HL-60 (cell line): ENCODE measurements around the gene APBA2.

Experiments used
- DNase-seq, 2 experiments: peaks; one replicate each; pipeline ENCODE4 v3.0.0-alpha.2; 2010 to 2020; ENCODE audit warnings: low read depth in 1 of 2, low spot score in 1 of 2
- H3K27ac ChIP-seq: fragments of 250-450 bp; sonication (Bioruptor Pico); replicated peaks from 2 replicates; pipeline ENCODE4 v1.5.1; 2020; ENCODE audit warnings: mild to moderate bottlenecking, moderate library complexity
- H3K27me3 ChIP-seq: fragments of 250-450 bp; sonication (Bioruptor Pico); 2 replicates; pipeline ENCODE4 v1.5.1; 2021; ENCODE audit warnings: mild to moderate bottlenecking, moderate library complexity; ENCODE audit not compliant: insufficient read depth, poor library complexity, severe bottlenecking
- H3K4me3 ChIP-seq: replicated peaks from 2 replicates; pipeline ENCODE4 v1.5.1; 2011; ENCODE audit warnings: mild to moderate bottlenecking, control low read depth, low read length; ENCODE audit not compliant: insufficient read depth
- CTCF ChIP-seq: IDR thresholded peaks from one replicate; pipeline ENCODE4 v1.5.1; 2011; ENCODE audit warnings: low read length, control low read depth, inconsistent platforms; ENCODE audit not compliant: insufficient read depth
- GABPA ChIP-seq: IDR thresholded peaks from 2 replicates; pipeline ENCODE4 v1.6.1; 2012; ENCODE audit warnings: low read depth
- POLR2AphosphoS5 ChIP-seq: IDR thresholded peaks from 2 replicates; pipeline ENCODE4 v1.6.1; 2012; ENCODE audit warnings: low read depth
- SPI1 ChIP-seq: IDR thresholded peaks from 2 replicates; pipeline ENCODE4 v1.6.1; 2012; ENCODE audit warnings: low read depth, mild to moderate bottlenecking, borderline replicate concordance
- TF ChIP-seq, protein P1 (sequence below): IDR thresholded peaks from 2 replicates; pipeline ENCODE4 v1.6.1; 2012; ENCODE audit warnings: low read depth; ENCODE audit not compliant: insufficient replicate concordance

The APBA2 gene

GRCh38 chr15:28996289-28996688 lies 110.5 kb downstream of the APBA2 start:
- TF ChIP-seq, protein P1, sequence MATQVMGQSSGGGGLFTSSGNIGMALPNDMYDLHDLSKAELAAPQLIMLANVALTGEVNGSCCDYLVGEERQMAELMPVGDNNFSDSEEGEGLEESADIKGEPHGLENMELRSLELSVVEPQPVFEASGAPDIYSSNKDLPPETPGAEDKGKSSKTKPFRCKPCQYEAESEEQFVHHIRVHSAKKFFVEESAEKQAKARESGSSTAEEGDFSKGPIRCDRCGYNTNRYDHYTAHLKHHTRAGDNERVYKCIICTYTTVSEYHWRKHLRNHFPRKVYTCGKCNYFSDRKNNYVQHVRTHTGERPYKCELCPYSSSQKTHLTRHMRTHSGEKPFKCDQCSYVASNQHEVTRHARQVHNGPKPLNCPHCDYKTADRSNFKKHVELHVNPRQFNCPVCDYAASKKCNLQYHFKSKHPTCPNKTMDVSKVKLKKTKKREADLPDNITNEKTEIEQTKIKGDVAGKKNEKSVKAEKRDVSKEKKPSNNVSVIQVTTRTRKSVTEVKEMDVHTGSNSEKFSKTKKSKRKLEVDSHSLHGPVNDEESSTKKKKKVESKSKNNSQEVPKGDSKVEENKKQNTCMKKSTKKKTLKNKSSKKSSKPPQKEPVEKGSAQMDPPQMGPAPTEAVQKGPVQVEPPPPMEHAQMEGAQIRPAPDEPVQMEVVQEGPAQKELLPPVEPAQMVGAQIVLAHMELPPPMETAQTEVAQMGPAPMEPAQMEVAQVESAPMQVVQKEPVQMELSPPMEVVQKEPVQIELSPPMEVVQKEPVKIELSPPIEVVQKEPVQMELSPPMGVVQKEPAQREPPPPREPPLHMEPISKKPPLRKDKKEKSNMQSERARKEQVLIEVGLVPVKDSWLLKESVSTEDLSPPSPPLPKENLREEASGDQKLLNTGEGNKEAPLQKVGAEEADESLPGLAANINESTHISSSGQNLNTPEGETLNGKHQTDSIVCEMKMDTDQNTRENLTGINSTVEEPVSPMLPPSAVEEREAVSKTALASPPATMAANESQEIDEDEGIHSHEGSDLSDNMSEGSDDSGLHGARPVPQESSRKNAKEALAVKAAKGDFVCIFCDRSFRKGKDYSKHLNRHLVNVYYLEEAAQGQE = no peak
- DNase-seq = no peak
- Histone ChIP-seq H3K4me3 (no peak overlapping the region), H3K27me3 (no peaks in the 10 kb centered on the region), H3K27ac (no peak overlapping the region)

GRCh38 chr15:28996953-28997352 lies 111.2 kb downstream of the APBA2 start:
- no peaks in the 10 kb centered on the region for H3K27me3 ChIP-seq

GRCh38 chr15:28997791-28998190 lies 112.0 kb downstream of the APBA2 start:
- no peak for TF ChIP-seq GABPA
- TF ChIP-seq SPI1 = no peak
- no peak for TF ChIP-seq POLR2AphosphoS5
- TF ChIP-seq CTCF = no peak
- TF ChIP-seq, protein P1 = no peak

More at GRCh38 chr15:28996953-28997352, 111.2 kb downstream of the APBA2 start:
- no peak for DNase-seq
- Histone ChIP-seq H3K27ac (no peak overlapping the region), H3K4me3 (no peak overlapping the region)
- TF ChIP-seq SPI1 (no peak), POLR2AphosphoS5 (no peak), CTCF (no peak), GABPA (no peak)
- TF ChIP-seq, protein P1 = no peak

GRCh38 chr15:28998511-28998910 lies 112.7 kb downstream of the APBA2 start:
- no peak for DNase-seq
- Histone ChIP-seq H3K27me3 (no peaks in the 10 kb centered on the region), H3K27ac (no peak overlapping the region), H3K4me3 (no peak overlapping the region)
- no peak for TF ChIP-seq CTCF
- no peak for TF ChIP-seq POLR2AphosphoS5
- no peak for TF ChIP-seq GABPA
- TF ChIP-seq SPI1 = no peak
- TF ChIP-seq, protein P1 = no peak

More at GRCh38 chr15:28997791-28998190, 112.0 kb downstream of the APBA2 start:
- no peak overlapping the region for H3K27ac ChIP-seq
- H3K4me3 ChIP-seq = no peak overlapping the region
- H3K27me3 ChIP-seq = no peaks in the 10 kb centered on the region
- DNase-seq = no peak
